Left lung (tissue), 10 donors: ENCODE measurements around the gene CRIM1. TPM values are rescaled to one million over a fixed set of nuclear protein-coding genes. Genes with fewer than 3 reads are reported as not detected.

ENCODE experiments used
- ATAC-seq: fragments of 200-7000 bp; cut with Tn5 transposase; one replicate; pipeline ENCODE4 v1.9.1; 2020; ENCODE audit warnings: moderate library complexity
- DNase-seq, 4 donors: peaks; one replicate each; pipeline ENCODE4 v3.0.0-alpha.2; 2013 to 2020
- H3K27ac ChIP-seq, 2 donors: fragments of 200-600 bp; sonication (generic) in 1 of 2; one replicate each; pipeline versions ENCODE4 v1.5.0 to v1.8.0; 2020 to 2021
- H3K27me3 ChIP-seq, 2 donors: fragments of 200-600 bp; sonication (generic) in 1 of 2; one replicate each; pipeline versions ENCODE4 v1.5.0 to v1.8.0; 2020 to 2021
- H3K36me3 ChIP-seq, 2 donors: fragments of 200-600 bp; sonication (generic) in 1 of 2; one replicate each; pipeline versions ENCODE4 v1.5.0 to v1.8.0; 2020 to 2021
- H3K4me1 ChIP-seq, 2 donors: fragments of 200-600 bp; one replicate each; pipeline ENCODE4 v1.8.0; 2021
- H3K4me3 ChIP-seq, 2 donors: fragments of 200-600 bp; sonication (generic) in 1 of 2; one replicate each; pipeline versions ENCODE4 v1.5.0 to v1.8.0; 2020 to 2021; ENCODE audit warnings: mild to moderate bottlenecking in 1 of 2
- H3K9me3 ChIP-seq, 2 donors: fragments of 200-600 bp; sonication (generic) in 1 of 2; one replicate each; pipeline versions ENCODE4 v1.5.0 to v1.8.0; 2020 to 2021
- intact Hi-C, 2 donors: fragments of 100-400 bp; cut with DNase I; formaldehyde crosslinking; loops; one replicate each; pipeline versions ENCODE4 v1.11.2 to v1.14.2; 2022
- polyA plus RNA-seq, 6 donors: library from polyadenylated mRNA; unstranded; fragments of 120-200 nt; gene quantifications; one replicate each; pipeline ENCODE4 v1.2.1, GENCODE V29; 2013; ENCODE audit not compliant: insufficient read length in 6 of 6
- total RNA-seq, 2 donors: library from RNA; stranded (reverse); fragmentation: NEBNext Ultra II Directional; extraction: Animal tissue kit (Norgen Biotek cat#: 25700); gene quantifications; one replicate each; pipeline ENCODE4 v1.2.1, GENCODE V29; 2021
- TF ChIP-seq, protein P1 (sequence below), 2 donors: fragments of 200-600 bp; sonication (generic) in 1 of 2; IDR thresholded peaks; one replicate each; pipeline versions ENCODE4 v1.5.0 to v1.8.0; 2021; ENCODE audit warnings: antibody characterized with exemption in 2 of 2
- donor health status: DM: no; HTN: yes; CAD: no.
- donor health status: DM: no; HTN: no; CAD: no.

The CRIM1 gene
- total and polyA plus RNA-seq, 8 donors = 28.7 to 72.9 (median 31.4) TPM

DNA sequence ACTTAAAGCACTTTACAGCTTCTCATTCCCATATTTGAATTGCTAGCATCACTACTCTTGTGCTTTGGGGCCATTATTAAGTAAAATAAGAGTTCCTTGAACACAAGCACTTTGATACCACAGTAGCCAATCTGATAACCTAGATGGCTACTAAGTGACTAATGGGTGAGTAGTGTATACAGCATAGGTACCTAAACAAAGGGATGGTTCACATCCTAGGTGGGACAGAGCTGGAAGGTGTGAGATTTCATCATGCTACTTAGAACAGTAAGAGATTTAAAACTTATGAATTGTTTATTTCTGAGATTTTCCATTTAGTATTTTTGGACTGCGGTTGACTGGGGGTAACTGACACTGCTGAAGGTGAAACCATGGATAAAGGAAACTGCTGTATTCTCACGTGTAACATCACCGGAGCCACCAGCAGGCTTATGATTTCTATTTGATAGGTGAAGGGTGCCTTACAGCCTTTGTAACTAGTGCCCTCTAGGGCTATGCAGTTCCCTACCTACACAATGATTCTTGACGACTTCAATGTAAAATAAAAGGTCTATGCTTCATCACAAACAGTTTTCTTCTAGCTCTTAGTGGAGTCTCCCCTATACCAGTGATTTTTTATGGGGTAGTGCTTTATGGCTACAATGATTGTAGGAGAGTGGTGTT lies 22.1 kb upstream of the CRIM1 start:
- TF ChIP-seq, protein P1, sequence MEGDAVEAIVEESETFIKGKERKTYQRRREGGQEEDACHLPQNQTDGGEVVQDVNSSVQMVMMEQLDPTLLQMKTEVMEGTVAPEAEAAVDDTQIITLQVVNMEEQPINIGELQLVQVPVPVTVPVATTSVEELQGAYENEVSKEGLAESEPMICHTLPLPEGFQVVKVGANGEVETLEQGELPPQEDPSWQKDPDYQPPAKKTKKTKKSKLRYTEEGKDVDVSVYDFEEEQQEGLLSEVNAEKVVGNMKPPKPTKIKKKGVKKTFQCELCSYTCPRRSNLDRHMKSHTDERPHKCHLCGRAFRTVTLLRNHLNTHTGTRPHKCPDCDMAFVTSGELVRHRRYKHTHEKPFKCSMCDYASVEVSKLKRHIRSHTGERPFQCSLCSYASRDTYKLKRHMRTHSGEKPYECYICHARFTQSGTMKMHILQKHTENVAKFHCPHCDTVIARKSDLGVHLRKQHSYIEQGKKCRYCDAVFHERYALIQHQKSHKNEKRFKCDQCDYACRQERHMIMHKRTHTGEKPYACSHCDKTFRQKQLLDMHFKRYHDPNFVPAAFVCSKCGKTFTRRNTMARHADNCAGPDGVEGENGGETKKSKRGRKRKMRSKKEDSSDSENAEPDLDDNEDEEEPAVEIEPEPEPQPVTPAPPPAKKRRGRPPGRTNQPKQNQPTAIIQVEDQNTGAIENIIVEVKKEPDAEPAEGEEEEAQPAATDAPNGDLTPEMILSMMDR (IDR thresholded peaks at IDR 0.05) = no peak
- DNase-seq = no peak
- Histone ChIP-seq H3K27ac (no peak overlapping the region), H3K4me1 (peaks cover 0 to 4% of the 10 kb centered on the region in 2 donors), H3K9me3 (no peaks in the 10 kb centered on the region), H3K27me3 (no peaks in the 10 kb centered on the region), H3K4me3 (no peak overlapping the region), H3K36me3 (no peaks in the 10 kb centered on the region)
- intact Hi-C loops = no loop called here
- ATAC-seq = no peak

DNA sequence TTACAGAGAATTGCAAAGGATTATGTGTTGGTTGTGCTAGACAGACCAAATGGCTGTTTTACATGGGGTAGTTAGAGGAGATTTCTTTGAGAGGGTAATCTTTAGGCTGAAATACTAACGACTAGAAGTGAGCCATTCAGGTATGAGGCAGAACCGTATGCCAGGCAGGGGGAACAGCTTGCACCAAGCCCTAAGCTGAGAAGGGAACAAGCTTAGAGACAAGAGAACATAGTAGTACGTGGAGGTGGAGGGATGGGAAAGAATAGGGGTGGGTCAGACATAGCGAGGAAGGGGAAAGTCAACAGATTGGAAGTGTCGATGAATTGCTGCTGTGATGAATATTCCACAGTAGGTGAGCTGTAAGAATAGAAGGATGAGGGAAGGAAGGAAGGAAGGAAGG lies 20.0 kb upstream of the CRIM1 start:
- H3K4me3 ChIP-seq = no peak overlapping the region
- no peaks in the 10 kb centered on the region for H3K27me3 ChIP-seq
- intact Hi-C loops = no loop called here
- H3K36me3 ChIP-seq = no peaks in the 10 kb centered on the region
- no peak overlapping the region for H3K27ac ChIP-seq
- no peaks in the 10 kb centered on the region for H3K9me3 ChIP-seq
- TF ChIP-seq, protein P1 (IDR thresholded peaks at IDR 0.05) = no peak
- ATAC-seq = no peak
- H3K4me1 ChIP-seq = no peaks in the 10 kb centered on the region
- DNase-seq = no peak

DNA sequence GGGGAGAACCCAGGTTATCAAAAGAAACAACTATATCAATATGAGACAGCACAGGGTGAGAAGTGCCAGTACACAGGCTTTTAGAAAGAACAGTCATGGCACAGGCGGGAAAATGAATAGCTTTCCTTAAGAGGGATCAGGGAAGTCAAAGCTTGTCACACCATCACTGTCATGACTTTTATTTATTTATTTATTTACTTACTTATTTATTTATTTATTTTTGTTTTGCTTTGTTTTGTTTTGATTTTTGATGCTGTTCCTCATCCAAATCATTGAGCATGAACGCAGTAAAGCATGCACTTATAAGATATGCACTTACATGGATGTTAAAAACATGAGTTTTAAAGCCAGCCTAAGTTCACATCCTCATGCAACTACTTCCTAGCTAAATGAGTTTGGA lies 19.3 kb upstream of the CRIM1 start:
- TF ChIP-seq, protein P1 (IDR thresholded peaks at IDR 0.05) = no peak
- intact Hi-C loops = no loop called here
- H3K9me3 ChIP-seq = no peaks in the 10 kb centered on the region
- H3K36me3 ChIP-seq = no peaks in the 10 kb centered on the region
- ATAC-seq (no peak), DNase-seq (no peak)
- no peaks in the 10 kb centered on the region for H3K27me3 ChIP-seq
- H3K4me1 ChIP-seq = no peaks in the 10 kb centered on the region
- H3K4me3 ChIP-seq = no peak overlapping the region
- no peak overlapping the region for H3K27ac ChIP-seq

DNA sequence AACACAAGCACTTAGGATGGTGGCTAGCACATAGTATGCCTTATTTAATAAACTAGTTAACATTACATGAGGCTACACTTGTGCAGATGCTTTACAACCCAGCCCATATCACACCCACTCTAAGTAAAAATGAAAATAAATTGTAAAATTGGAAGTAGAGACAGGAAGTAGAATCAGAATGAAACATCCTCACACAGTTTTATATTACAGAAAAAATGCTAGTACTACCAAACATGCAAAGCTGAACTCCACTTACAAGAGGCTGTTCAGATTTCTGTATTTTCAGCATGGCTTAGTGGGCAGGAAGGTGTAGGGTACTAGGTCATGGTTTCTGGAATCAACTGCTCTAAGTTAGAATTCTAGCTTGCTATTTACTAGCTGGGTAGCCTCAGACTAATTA lies 18.2 kb upstream of the CRIM1 start:
- intact Hi-C loops = no loop called here
- no peak overlapping the region for H3K27ac ChIP-seq
- DNase-seq (no peak), ATAC-seq (no peak)
- no peaks in the 10 kb centered on the region for H3K36me3 ChIP-seq
- no peaks in the 10 kb centered on the region for H3K9me3 ChIP-seq
- no peaks in the 10 kb centered on the region for H3K4me1 ChIP-seq
- no peak overlapping the region for H3K4me3 ChIP-seq
- TF ChIP-seq, protein P1 (IDR thresholded peaks at IDR 0.05) = no peak
- no peaks in the 10 kb centered on the region for H3K27me3 ChIP-seq

DNA sequence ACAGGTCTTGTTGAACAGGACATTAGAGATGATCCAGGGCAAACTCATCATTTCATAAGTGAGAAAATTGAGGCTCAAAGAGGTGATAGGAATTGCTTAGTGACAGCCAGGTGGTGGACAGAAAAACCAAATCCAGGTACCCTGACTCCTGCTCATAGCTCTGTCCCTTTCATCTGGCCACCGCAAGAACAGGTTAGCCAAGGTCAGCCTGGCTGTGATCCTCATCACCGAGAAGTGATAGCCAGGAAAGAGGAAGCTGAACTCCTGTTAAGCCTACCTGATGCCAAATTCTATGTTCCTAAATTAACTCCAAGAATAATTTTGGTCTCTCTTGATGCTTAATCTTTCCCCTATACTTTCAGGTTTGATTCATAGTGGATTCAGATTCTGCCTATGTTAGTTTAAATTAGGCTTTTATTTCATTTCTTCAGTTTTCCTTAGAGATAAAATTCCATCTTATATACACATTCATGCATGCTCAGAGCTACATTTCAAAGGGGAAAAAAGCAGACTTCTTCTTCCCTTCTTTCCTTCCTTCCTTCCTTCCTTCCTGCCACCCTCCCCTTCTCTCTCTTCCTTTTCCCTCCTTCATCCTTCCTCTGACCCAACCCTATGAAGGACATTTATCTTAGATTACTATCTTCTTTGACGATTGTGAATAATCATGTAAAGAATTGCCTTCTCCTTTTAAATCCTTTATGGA lies 17.3 kb upstream of the CRIM1 start:
- TF ChIP-seq, protein P1 (IDR thresholded peaks at IDR 0.05) = no peak
- H3K9me3 ChIP-seq = no peaks in the 10 kb centered on the region
- no peak for ATAC-seq
- intact Hi-C loops = no loop called here
- no peaks in the 10 kb centered on the region for H3K27me3 ChIP-seq
- no peak overlapping the region for H3K4me3 ChIP-seq
- H3K36me3 ChIP-seq = no peaks in the 10 kb centered on the region
- no peaks in the 10 kb centered on the region for H3K4me1 ChIP-seq
- DNase-seq = no peak
- H3K27ac ChIP-seq = no peak overlapping the region
